Measurements from ENCODE around the gene OLFM4.

Gene OLFM4

DNA sequence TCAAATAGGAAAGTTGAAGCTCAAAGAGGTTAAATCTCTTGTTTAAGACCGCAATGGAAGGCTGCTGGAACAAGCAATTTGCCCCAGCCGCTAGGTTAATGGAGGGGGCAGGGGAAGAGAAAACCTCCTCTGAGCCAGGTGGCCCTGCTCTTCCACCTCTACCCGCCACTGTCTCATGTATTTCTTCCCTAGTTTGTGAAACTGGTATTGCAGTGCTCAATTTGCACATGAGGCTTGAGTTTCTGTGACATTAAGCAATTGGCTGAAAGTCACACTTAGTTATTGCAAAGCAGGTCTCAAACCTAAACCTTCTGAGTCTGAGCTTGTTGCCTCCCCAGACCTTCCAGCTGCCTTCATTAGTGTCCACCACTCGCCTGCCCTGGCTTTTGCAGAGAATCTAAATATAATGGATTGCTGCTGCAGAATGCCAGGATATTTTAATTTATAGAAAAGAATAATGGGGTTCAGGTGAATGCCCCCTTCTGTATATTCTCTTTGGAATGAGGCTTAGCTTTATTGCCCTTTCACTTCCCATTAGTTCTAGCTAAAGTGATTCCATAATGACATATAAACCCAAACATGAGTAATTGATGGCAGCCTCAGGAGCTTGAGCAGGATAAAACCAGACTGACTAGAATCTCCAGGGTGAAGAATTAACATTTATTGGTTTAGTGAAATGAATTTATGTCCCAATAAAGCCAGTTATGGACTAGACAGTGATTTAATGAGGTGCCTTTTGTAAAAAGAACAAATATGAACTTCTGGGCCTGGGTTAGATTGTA, 27.0 kb upstream of the OLFM4 start:
- TF ChIP-seq, protein P1, sequence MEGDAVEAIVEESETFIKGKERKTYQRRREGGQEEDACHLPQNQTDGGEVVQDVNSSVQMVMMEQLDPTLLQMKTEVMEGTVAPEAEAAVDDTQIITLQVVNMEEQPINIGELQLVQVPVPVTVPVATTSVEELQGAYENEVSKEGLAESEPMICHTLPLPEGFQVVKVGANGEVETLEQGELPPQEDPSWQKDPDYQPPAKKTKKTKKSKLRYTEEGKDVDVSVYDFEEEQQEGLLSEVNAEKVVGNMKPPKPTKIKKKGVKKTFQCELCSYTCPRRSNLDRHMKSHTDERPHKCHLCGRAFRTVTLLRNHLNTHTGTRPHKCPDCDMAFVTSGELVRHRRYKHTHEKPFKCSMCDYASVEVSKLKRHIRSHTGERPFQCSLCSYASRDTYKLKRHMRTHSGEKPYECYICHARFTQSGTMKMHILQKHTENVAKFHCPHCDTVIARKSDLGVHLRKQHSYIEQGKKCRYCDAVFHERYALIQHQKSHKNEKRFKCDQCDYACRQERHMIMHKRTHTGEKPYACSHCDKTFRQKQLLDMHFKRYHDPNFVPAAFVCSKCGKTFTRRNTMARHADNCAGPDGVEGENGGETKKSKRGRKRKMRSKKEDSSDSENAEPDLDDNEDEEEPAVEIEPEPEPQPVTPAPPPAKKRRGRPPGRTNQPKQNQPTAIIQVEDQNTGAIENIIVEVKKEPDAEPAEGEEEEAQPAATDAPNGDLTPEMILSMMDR (IDR thresholded peaks at IDR 0.05; ENCODE audit: low read depth, low read length, missing control alignments): no peak
- DNase-seq (ENCODE audit: low read depth): no peak
- H3K4me3 ChIP-seq (ENCODE audit: low read depth, low read length): no peak overlapping the region
- in situ Hi-C loops (cut with HindIII; ENCODE audit: low sequenced_read_pairs): no loop called here

DNA sequence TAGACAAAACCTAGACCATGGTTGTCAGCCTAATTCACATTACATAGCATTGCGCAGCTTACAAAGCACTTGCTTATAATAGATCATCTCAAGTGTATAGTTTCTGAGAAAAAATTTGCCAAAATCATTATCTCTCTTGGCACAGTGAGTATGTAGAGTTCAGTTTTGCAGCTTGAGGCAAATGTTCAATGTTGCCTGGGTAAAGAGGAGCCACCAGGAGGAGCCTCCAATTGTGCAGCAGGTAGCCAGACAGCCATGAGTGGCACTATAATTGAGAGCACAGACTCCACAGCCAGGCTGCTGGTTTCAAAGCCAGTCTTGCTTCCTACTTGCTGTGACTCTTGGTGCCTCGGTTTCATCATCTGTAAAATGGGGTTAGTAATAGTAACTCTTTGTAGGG, 24.0 kb upstream of the OLFM4 start:
- no peak overlapping the region for H3K4me3 ChIP-seq (ENCODE audit: low read depth, low read length)
- in situ Hi-C loops (cut with HindIII; ENCODE audit: low sequenced_read_pairs): no loop called here
- DNase-seq (ENCODE audit: low read depth): no peak

DNA sequence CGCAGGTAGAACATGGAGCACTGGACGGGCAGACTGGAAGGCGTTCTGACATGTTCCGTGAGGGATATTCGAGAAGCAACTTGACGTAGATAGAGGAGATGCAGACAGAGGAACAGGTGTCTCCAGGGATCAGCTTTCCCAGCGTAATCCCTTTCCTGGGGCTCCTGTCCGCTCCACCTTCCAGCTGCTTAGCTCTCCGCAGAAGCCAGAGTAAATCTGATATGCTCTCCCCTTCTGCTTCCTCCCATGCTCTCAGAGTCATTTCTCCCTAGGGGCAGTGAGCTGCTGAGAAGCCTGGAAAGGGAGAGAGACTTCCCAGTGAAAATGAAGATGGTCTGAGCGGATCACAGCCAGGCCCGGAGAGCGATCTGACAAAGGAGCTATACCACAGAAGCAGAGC, 23.0 kb upstream of the OLFM4 start:
- DNase-seq (ENCODE audit: low read depth): no peak
- in situ Hi-C loops (cut with HindIII; ENCODE audit: low sequenced_read_pairs): no loop called here
- TF ChIP-seq, protein P1 (IDR thresholded peaks at IDR 0.05; ENCODE audit: low read depth, low read length, missing control alignments): no peak
- H3K4me3 ChIP-seq (ENCODE audit: low read depth, low read length): no peak overlapping the region

More for the DNA sequence above, 24.0 kb upstream of the OLFM4 start:
- TF ChIP-seq, protein P1 (IDR thresholded peaks at IDR 0.05; ENCODE audit: low read depth, low read length, missing control alignments): no peak

DNA sequence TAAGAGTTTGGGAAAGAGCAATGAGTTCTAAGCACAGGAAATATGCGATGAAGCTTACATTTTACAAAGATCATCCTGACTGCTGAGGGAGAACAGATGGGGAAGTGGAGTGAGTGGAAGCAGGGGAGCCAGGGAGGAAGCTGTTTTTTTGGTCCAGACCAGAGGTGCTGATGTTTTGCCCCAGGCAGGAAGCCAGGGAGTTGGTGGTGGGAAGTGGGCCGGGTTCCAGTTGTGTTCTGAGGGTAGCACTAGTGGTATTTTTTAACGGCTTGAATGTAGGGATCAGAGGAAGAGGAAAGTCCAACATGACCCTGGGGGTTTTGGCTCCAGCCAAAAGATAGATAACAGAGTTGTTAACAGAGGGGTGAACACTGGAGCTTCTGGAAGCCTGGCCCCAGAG, 20.7 kb upstream of the OLFM4 start:
- H3K4me3 ChIP-seq (ENCODE audit: low read depth, low read length): no peak overlapping the region
- TF ChIP-seq, protein P1 (IDR thresholded peaks at IDR 0.05; ENCODE audit: low read depth, low read length, missing control alignments): no peak

DNA sequence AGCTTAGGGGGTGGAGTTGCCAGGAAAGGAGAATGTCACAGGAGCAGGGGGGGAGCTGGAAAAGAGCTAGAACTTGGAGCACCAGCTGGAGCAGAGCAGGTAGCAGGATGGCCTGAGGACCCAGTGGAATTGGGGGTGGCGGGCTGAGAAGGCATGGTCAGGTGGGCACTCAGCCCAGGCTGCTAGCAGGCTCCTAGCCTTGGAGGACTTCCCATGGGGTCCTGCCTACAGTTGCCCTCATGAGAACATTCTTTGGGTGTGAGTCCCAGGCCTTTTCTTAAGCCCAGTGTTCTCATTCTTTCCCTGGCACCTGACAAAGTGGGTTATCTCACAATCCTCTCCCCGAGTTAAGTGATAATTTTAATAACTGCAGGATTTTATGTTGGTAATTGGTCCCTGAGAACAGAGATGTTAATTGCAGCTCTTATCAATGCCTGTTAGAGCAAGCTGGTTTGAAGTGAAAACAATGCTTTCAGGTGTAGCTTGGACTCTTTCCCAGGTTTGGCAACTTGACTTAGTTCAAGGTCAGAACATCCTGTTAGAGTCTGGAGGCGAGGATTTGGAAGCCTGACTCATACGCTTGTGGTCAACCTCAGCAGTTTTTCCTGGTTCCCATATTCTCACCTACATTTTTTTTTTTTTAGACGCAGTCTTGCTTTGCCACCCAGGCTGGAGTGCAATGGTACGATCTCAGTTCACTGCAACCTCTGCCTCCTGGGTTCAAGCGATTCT, 18.1 kb upstream of the OLFM4 start:
- H3K4me3 ChIP-seq (ENCODE audit: low read depth, low read length): no peak overlapping the region
- TF ChIP-seq, protein P1 (IDR thresholded peaks at IDR 0.05; ENCODE audit: low read depth, low read length, missing control alignments): no peak
- in situ Hi-C loops (cut with HindIII; ENCODE audit: low sequenced_read_pairs): no loop called here
- DNase-seq (ENCODE audit: low read depth): no peak

More for the DNA sequence above, 20.7 kb upstream of the OLFM4 start:
- no peak for DNase-seq (ENCODE audit: low read depth)
- in situ Hi-C loops (cut with HindIII; ENCODE audit: low sequenced_read_pairs): no loop called here

DNA sequence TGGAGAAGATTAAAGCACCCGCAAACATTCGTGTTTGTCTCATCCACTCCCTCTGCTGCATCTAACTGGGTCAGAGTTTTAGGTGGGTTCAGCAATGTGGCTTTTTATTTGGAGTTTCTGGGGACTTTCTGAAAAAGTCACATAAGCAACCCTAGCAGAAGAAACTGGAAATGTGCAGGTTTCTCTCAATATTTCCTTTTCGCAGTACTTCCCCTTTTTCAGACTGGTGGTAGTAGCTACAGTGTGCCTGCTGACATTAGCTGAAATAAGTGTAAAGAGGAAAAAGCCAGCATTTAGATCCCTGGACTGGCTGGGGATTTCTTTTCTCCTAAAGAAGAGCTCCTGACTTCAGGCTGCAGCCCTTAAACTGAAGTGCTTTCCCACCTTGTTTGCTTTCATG, 15.9 kb upstream of the OLFM4 start:
- TF ChIP-seq, protein P1 (IDR thresholded peaks at IDR 0.05; ENCODE audit: low read depth, low read length, missing control alignments): no peak
- no peak for DNase-seq (ENCODE audit: low read depth)
- in situ Hi-C loops (cut with HindIII; ENCODE audit: low sequenced_read_pairs): no loop called here
- H3K4me3 ChIP-seq (ENCODE audit: low read depth, low read length): no peak overlapping the region
